ENCODE data around the gene CAMSAP2. TPM values are rescaled to one million over a fixed set of nuclear protein-coding genes. Genes with fewer than 3 reads are reported as not detected.

The CAMSAP2 gene
- polyA plus RNA-seq, 2 of the 4 experiments (the other 2 are of a cell fraction) = 17.3 to 28.5 TPM

- ATAC-seq = no peak
- whole genome bisulfite sequencing (ENCODE audit: missing lambda C conversion rate) = 86% methylated on average over 9 of the region's 9 CpGs
- H3K4me3 ChIP-seq = no peak overlapping the region
- DNase-seq (ENCODE audit: low read depth in 1 of 2, low spot score in 1 of 2) = no peak
- H3K9me3 ChIP-seq = no peaks in the 10 kb centered on the region
- peaks cover 6% of the 10 kb centered on the region; the same call in 1 of the 3 replicates for H3K4me1 ChIP-seq
- ChIA-PET POLR2A (no interaction called here), CTCF (interaction anchor here (0.7 kb wide), 3 partner anchors 97 to 1976 kb away, joined by 3 read pairs; no protein-coding TSS in a partner anchor)
- H3K27ac ChIP-seq = no peak overlapping the region
- no peak for TF ChIP-seq ELK1 (IDR thresholded peaks at IDR 0.05; ENCODE audit: low read depth, low read length)
- no peak for TF ChIP-seq RARB (CRISPR knock-in tag; IDR thresholded peaks at IDR 0.05)
- TF ChIP-seq POLR2A (IDR thresholded peaks at IDR 0.05; ENCODE audit: low read length) = no peak
- no peak for TF ChIP-seq KDM1A (IDR thresholded peaks at IDR 0.05; ENCODE audit: low read depth)
- TF ChIP-seq REST (IDR thresholded peaks at IDR 0.05) = no peak
- no peak for TF ChIP-seq MAZ (IDR thresholded peaks at IDR 0.05; ENCODE audit: borderline replicate concordance, low read depth, low read length)
- no peak for TF ChIP-seq ZSCAN20 (CRISPR knock-in tag; IDR thresholded peaks at IDR 0.05)
- no peak for TF ChIP-seq CBX2 (IDR thresholded peaks at IDR 0.05; ENCODE audit: borderline replicate concordance, low read depth)
- TF ChIP-seq, protein P1, sequence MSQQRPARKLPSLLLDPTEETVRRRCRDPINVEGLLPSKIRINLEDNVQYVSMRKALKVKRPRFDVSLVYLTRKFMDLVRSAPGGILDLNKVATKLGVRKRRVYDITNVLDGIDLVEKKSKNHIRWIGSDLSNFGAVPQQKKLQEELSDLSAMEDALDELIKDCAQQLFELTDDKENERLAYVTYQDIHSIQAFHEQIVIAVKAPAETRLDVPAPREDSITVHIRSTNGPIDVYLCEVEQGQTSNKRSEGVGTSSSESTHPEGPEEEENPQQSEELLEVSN (IDR thresholded peaks at IDR 0.05; ENCODE audit: borderline replicate concordance, low read depth) = no peak
- TF ChIP-seq EHMT2 (IDR thresholded peaks at IDR 0.05; ENCODE audit: low read depth) = no peak
- TF ChIP-seq FOXS1 (CRISPR knock-in tag; IDR thresholded peaks at IDR 0.05) = no peak
- TF ChIP-seq HEYL (CRISPR knock-in tag; IDR thresholded peaks at IDR 0.05) = no peak
- TF ChIP-seq FOSB (CRISPR knock-in tag; IDR thresholded peaks at IDR 0.05) = no peak
- no peak for FAIRE-seq
- H3K4me2 ChIP-seq = no peak overlapping the region
These were observed 124.2 kb downstream of the CAMSAP2 start for GRCh38 chr1:200862713-200863415.

DNA sequence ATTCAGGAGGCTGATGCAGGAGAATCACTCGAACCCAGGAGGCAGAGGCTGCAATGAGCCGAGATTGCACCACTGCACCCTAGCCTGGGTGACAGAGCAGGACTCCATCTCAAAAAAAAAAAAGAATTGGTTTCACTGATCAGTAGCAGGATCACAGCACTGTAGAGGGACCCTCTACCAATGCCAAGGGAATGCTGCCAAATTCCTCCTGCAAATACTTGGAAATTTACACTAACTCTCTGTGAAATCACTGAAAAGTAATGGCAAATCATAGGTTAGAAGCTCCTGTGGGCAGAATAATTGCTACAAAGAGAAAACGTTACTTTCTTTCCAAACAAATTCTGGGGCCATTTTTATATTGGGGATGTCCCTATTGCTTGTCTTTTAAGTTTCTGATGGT lies 127.4 kb downstream of the CAMSAP2 start:
- 84% methylated on average over 3 of the region's 3 CpGs for WGBS (ENCODE audit: missing lambda C conversion rate)
- FAIRE-seq = no peak
- ATAC-seq = no peak
- no peak for DNase-seq (ENCODE audit: low read depth in 1 of 2, low spot score in 1 of 2)
- no peak overlapping the region for H3K4me3 ChIP-seq
- H3K27ac ChIP-seq = no peak overlapping the region
- ChIA-PET POLR2A (interaction anchor here (0.6 kb wide), 1 partner anchor 182 kb away, joined by 3 read pairs; no protein-coding TSS in a partner anchor), CTCF (interaction anchor here (0.6 to 2.0 kb wide), 5 partner anchors 11 to 180 kb away, joined by 3 to 12 read pairs (median 3); no protein-coding TSS in a partner anchor)
- no peak overlapping the region for H3K4me2 ChIP-seq
- H3K9me3 ChIP-seq = no peaks in the 10 kb centered on the region
- H3K4me1 ChIP-seq = peaks cover 6% of the 10 kb centered on the region; the same call in 1 of the 3 replicates
- TF ChIP-seq ZFP36 (IDR thresholded peaks at IDR 0.05; ENCODE audit: borderline replicate concordance, partially characterized antibody) (no peak), EHMT2 (IDR thresholded peaks at IDR 0.05; ENCODE audit: low read depth) (no peak), CEBPB (IDR thresholded peaks at IDR 0.05) (no peak), MAZ (IDR thresholded peaks at IDR 0.05; ENCODE audit: borderline replicate concordance, low read depth, low read length) (no peak), SMC3 (IDR thresholded peaks at IDR 0.05) (no peak), RCOR1 (IDR thresholded peaks at IDR 0.05; ENCODE audit: low read depth, low read length) (no peak)
- TF ChIP-seq, protein P1 (IDR thresholded peaks at IDR 0.05; ENCODE audit: borderline replicate concordance, low read depth) = no peak

Measured in A549 (cell line).